GM19455 (cell line): Measurements from ENCODE around the gene TSGA10IP.

ENCODE experiments used
- ATAC-seq: cut with Tn5 transposase; IDR thresholded peaks from one replicate; pipeline ENCODE4 v1.9.1; 2021; ENCODE audit not compliant: unreplicated experiment

TSGA10IP gene

DNA sequence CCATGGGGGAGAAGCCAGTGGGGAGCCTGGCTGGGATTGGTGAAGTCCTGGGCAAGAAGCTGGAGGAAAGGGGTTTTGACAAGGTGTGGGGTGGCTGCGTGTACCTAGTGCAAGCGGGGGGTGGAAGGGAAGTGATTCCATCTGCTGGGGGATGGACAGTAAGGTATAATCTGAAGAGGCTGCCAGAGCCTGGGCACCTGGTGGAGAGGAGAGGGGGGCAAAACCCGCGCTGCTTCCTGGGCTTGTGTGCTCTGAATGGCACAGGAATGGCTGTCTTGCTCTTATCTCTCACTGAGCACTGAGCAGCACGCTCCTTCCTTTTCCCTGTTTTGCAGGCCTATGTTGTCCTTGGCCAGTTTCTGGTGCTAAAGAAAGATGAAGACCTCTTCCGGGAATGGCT is 58.0 kb downstream of the TSGA10IP start:
- ATAC-seq = no peak

DNA sequence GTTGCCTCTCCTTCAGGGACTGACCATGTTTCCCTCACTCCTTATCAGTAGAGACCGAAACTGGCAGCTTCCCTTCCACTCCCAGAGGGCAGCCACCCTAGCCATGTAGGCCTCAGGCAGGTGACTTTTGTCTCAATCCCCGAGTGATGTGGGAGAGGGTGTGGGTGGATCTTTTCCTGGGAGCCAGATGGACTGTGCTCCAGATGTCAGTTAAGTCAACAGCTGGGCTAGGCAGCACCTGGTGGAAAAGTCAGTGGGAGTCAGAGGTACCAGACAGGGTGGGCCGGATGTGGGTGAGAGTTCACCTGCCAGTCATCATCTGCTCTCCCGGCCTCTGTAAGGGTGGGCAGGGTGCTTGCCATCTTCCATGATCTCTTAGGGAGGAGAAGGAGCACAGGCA is 58.9 kb downstream of the TSGA10IP start:
- no peak for ATAC-seq

DNA sequence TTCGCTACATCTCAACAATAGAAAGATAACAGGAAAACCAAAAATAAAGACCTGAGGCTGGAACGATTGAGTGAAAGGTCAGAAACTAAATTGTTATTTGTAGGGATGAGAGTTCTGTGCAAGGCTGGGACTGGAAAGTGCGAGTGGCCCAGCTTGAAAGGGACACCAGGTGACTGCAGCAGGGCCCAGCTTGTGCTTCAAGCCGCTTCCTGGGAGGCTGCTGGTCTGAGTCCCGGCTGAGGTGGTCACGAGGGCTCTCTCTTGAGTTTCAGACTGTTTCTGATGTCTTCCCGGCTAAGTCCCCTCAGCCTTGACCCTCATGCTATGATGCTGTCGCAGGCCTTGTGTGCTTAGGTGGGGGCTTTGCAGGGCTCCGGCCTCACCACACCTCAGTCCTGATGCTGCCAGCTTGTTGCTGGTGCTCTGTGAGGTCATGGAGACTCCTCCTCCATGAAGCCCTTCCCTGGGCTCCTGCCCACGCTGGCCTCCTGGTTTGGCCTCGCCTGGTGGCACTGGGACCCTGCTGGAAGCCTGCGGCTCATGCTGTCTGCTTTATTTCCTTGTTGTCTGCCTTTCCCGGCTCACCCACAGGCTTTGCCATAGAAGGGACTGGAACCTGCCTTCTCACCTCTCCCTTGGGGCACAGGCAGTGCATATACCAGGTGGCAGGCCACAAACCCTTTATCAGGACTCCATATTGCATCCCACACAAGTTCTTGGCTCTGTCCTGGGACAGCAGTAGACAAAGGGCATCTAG is 61.0 kb downstream of the TSGA10IP start:
- ATAC-seq = no peak

DNA sequence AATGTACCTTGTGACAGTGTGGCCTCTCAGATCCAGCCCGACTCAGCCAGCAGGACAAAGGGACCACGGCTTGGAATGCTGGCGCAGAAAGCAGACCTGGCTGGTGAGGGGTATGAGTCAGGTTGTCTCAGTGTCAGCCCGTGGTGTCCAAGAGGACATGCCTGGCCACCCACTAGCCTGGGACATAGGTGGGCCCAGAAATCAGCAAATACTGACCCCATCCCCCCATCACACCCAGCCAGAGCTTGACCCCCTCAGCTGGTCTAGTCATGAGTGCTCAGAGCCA is 61.6 kb downstream of the TSGA10IP start:
- ATAC-seq = no peak

DNA sequence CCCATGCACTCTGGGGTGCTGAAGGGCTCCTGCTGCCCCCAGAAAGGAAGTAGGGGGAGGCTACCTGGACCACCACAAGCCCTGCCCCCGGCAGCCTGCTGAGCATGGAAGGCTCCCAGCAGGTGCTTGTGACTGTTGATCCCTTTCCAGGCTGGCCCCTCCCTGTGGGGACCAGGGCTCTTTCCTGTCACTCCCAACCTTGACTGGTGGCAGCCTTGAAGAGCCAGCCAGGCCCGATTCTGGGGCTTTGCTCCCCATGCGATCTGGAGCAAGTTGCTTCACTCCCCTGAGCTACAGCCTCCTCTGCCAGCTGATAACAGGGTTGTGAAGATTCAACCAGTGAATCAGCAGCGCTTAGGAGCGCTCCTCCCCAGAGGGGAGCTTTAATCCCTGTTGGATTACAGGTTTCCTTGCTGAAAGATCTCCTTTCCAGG is 61.9 kb downstream of the TSGA10IP start:
- ATAC-seq = no peak

DNA sequence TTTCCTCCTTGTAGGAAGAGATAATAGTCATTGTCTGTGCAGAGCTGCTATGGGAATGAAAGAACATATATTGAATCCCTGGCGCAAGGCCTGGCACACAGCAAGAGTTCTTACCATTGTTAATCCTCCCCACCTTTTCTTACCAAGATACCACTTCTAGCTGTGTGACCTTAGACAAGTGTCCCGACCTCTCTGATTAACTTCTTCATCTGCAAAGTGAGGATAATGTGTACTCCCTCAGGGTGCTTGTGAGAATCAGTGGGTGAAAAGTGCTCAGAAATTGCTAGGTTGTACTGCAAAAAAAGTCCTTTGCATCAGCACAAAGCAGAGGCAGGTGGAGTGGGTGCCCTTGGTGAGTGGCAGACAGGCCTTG is 62.8 kb downstream of the TSGA10IP start:
- ATAC-seq = no peak

DNA sequence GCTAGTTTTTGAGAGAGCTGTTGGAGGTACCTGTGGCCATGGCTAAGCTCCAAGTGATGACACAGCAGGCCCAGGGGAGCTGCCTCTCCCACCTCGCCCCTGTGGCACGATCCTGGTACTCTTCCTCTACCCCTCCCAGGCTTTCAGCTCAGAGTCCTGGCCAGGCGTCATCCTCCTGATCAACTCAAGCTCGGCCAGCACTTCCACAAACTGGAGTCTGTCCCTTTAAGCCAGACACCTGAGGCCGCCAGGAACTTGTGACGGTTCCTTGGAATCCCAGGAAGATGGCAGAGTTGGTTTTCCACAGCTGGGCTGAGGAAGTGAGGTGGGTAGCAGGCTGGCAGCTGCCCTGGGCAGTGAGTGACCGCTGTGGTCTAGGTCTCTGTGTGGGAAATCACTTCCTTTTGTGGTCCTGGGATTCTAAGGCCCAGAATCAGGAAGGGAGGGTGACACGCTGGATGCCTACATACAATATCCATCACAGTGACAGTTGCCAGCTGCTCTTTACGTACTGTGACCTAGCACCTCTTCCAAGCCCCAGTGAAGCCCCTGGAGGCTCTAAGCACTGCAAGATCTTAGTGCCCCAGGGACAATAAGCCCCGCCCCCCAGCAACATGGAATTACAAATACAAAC is 63.3 kb downstream of the TSGA10IP start:
- ATAC-seq = no peak
